ENCODE data around the gene GYPC.
"Not testable (repeated sequence)": the region's sequence is repeated elsewhere in the genome, so short reads cannot be mapped to it uniquely, and the experiment has no call there.

Gene GYPC

GRCh38 chr2:126699716-126700581 is 44.0 kb downstream of the GYPC start:
- peak; percentile 75 for DNase-seq

- DNase-seq: no peak
Observed at GRCh38 chr2:126700677-126701076, 44.7 kb downstream of the GYPC start.

GRCh38 chr2:126703311-126703710 is 47.4 kb downstream of the GYPC start:
- no peak for DNase-seq

- no peak for DNase-seq
Observed at GRCh38 chr2:126704434-126705160, 48.6 kb downstream of the GYPC start.

- no peak for DNase-seq
Observed at GRCh38 chr2:126707191-126707590, 51.2 kb downstream of the GYPC start.

- DNase-seq: no peak
Observed at GRCh38 chr2:126707941-126708340, 52.0 kb downstream of the GYPC start.

GRCh38 chr2:126714191-126714965 is 58.4 kb downstream of the GYPC start:
- no peak for DNase-seq

- DNase-seq: no peak
Observed at GRCh38 chr2:126715111-126715510, 59.2 kb downstream of the GYPC start.

GRCh38 chr2:126715576-126716406 is 59.8 kb downstream of the GYPC start:
- no peak for DNase-seq

- DNase-seq: not testable (repeated sequence)
Observed at GRCh38 chr2:126717277-126717676, 61.3 kb downstream of the GYPC start.

- no peak for DNase-seq
Observed at GRCh38 chr2:126717928-126718327, 62.0 kb downstream of the GYPC start.

GRCh38 chr2:126719191-126719832 is 63.4 kb downstream of the GYPC start:
- no peak for DNase-seq

- DNase-seq: no peak
Observed at GRCh38 chr2:126719833-126720351, 63.9 kb downstream of the GYPC start.

GRCh38 chr2:126720638-126721037 is 64.7 kb downstream of the GYPC start:
- no peak for DNase-seq

GRCh38 chr2:126722081-126722480 is 66.1 kb downstream of the GYPC start:
- DNase-seq: no peak

- no peak for DNase-seq
Observed at GRCh38 chr2:126722546-126722945, 66.6 kb downstream of the GYPC start.

GRCh38 chr2:126723281-126723815 is 67.4 kb downstream of the GYPC start:
- no peak for DNase-seq

GRCh38 chr2:126725580-126725979 is 69.6 kb downstream of the GYPC start:
- DNase-seq: no peak

GRCh38 chr2:126729896-126730295 is 73.9 kb downstream of the GYPC start:
- DNase-seq: no peak

- DNase-seq: no peak
Observed at GRCh38 chr2:126730655-126731054, 74.7 kb downstream of the GYPC start.

GRCh38 chr2:126731353-126731752 is 75.4 kb downstream of the GYPC start:
- no peak for DNase-seq

Measured in eye (tissue), 1 donor.